GM18870 (cell line): ENCODE results near the gene SYTL3.
"Not testable (repeated sequence)": the region's sequence is repeated elsewhere in the genome, so short reads cannot be mapped to it uniquely, and the experiment has no call there.

ENCODE experiments used
- ATAC-seq: cut with Tn5 transposase; IDR thresholded peaks from one replicate; pipeline ENCODE4 v1.9.1; 2021; ENCODE audit warnings: moderate library complexity; ENCODE audit not compliant: unreplicated experiment

Gene SYTL3

GRCh38 chr6:158786645-158787304, 136.9 kb downstream of the SYTL3 start:
- ATAC-seq: no peak

- ATAC-seq: no peak
Observed at GRCh38 chr6:158787395-158787794, 137.5 kb downstream of the SYTL3 start.

GRCh38 chr6:158789115-158789917, 139.5 kb downstream of the SYTL3 start:
- ATAC-seq: no peak

- no peak for ATAC-seq
Observed at GRCh38 chr6:158791274-158791855, 141.5 kb downstream of the SYTL3 start.

GRCh38 chr6:158792505-158792904, 142.7 kb downstream of the SYTL3 start:
- ATAC-seq: not testable (repeated sequence)

- ATAC-seq: peak; percentile 65
Observed at GRCh38 chr6:158793432-158793831, 143.6 kb downstream of the SYTL3 start.

GRCh38 chr6:158795516-158795915, 145.7 kb downstream of the SYTL3 start:
- no peak for ATAC-seq

GRCh38 chr6:158796353-158796752, 146.5 kb downstream of the SYTL3 start:
- ATAC-seq: no peak

GRCh38 chr6:158797331-158798310, 147.8 kb downstream of the SYTL3 start:
- ATAC-seq: no peak

GRCh38 chr6:158798311-158798710, 148.5 kb downstream of the SYTL3 start:
- no peak for ATAC-seq

- ATAC-seq: no peak
Observed at GRCh38 chr6:158799051-158799792, 149.4 kb downstream of the SYTL3 start.

GRCh38 chr6:158801655-158802294, 151.9 kb downstream of the SYTL3 start:
- ATAC-seq: no peak

- peak; percentile 56 for ATAC-seq
Observed at GRCh38 chr6:158803733-158804143, 153.9 kb downstream of the SYTL3 start.

GRCh38 chr6:158804207-158804606, 154.4 kb downstream of the SYTL3 start:
- no peak for ATAC-seq

GRCh38 chr6:158805698-158806377, 156.0 kb downstream of the SYTL3 start:
- ATAC-seq: no peak

- no peak for ATAC-seq
Observed at GRCh38 chr6:158807515-158808441, 157.9 kb downstream of the SYTL3 start.

- ATAC-seq: no peak
Observed at GRCh38 chr6:158808442-158808833, 158.6 kb downstream of the SYTL3 start.
